ENCODE results near the gene ZNF528.
A peak's percentile ranks its signal among the peaks of the same experiment; 100 is the strongest.

The ZNF528 gene

DNA sequence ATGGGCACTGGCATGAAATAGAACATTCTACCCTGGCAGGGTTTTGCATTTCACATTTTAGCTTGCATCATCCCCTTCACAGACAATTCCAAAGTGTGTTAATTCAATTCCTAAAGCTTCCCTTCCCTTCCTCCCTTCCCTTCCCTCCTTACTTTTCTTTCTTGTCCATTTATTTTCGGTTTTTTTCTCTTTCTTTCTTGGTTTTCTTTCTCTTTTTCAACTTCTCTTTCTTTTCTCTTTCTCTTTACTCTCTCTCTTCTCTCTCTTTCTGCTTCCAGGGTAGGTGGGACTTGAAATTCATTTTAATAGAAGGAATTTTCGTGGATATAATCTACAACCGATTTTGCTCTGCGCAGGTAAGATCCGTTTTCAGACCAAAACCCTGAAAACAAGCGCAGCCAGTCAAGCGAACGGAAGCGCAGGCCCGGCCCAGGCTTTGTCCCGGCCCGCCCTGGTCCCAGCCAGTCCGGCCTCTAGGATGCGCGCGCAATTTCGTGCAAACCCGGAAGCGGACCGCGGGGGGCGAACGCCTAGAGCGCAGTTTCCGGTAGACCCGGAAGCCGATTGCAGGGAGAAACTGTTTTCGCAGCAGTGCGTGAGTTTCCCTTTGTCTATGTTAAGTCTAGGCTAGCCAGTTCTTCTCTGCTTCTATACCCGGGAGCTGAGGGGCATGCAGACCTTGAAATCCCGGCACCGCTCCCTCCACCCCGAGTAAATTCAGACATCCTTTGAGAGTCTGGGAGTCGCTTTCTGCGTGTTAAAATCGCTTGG is at the start of gene ZNF528:
TSS of gene ZNF528 (plus strand) at position 540 of the 771 bp plus-strand sequence. CDS start 4,165 bp downstream, outside the sequence.
- ATAC-seq (ENCODE audit: low read depth): peak; percentile 99
- peak; percentile 84 to 94 for DNase-seq (ENCODE audit: low spot score in 2 of 2)
- peaks cover 61% of the 10 kb centered on the region for H3K36me3 Mint-ChIP-seq
- peaks cover 27% of the 10 kb centered on the region for H3K9me3 Mint-ChIP-seq
- H3K27me3 Mint-ChIP-seq: no peaks in the 10 kb centered on the region
- peak within 1 kb of the TSS; percentile 89 for H3K4me3 Mint-ChIP-seq
- H3K4me1 Mint-ChIP-seq: peaks cover 17% of the 10 kb centered on the region
- H3K27ac Mint-ChIP-seq: peak within 1 kb of the TSS; percentile 94

DNA sequence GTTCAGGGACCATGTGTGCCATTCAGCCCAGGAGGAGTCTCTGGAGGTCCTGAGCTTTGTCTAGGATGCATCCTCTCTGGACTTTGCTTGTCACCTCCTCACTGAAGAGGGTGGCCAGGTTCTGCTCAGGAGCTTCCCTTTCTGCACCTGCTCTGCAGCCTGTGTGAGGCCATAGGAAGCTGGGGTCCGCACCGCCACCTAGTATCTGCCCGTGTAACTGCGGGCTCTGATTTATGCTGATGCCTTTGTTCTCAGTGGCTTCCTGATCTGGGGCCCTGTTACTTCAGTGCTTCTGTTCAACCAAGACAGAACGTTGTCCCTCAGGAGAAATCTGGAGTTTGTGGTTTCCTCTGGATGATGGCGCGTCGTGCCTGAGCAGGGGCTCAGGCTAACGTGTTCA is 46.1 kb upstream of the ZNF528 start:
- Mint-ChIP-seq H3K9me3 (peaks cover 13% of the 10 kb centered on the region), H3K4me1 (no peaks in the 10 kb centered on the region), H3K36me3 (peaks cover 61% of the 10 kb centered on the region), H3K27ac (no peak overlapping the region), H3K27me3 (no peaks in the 10 kb centered on the region), H3K4me3 (no peak overlapping the region)
- DNase-seq (ENCODE audit: low spot score in 2 of 2) (no peak), ATAC-seq (ENCODE audit: low read depth) (no peak)

DNA sequence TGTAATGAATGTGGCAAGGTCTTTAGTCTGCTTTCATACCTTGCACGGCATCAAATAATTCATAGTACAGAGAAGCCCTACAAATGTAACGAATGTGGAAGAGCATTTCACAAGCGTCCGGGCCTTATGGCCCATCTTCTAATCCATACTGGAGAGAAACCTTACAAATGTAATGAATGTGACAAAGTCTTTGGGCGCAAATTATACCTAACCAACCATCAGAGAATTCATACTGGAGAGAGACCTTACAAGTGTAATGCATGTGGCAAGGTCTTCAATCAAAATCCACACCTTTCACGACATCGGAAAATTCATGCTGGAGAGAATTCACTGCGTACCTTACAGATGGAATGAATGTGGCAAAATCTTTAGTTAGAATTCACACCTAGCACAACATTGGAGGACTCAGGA is 31.2 kb upstream of the ZNF528 start:
- H3K9me3 Mint-ChIP-seq: peaks cover 12% of the 10 kb centered on the region
- peaks cover 23% of the 10 kb centered on the region for H3K36me3 Mint-ChIP-seq
- no peaks in the 10 kb centered on the region for H3K4me1 Mint-ChIP-seq
- no peaks in the 10 kb centered on the region for H3K27me3 Mint-ChIP-seq
- DNase-seq (ENCODE audit: low spot score in 2 of 2) (no peak), ATAC-seq (ENCODE audit: low read depth) (no peak)
- H3K27ac Mint-ChIP-seq: no peak overlapping the region
- H3K4me3 Mint-ChIP-seq: no peak overlapping the region

DNA sequence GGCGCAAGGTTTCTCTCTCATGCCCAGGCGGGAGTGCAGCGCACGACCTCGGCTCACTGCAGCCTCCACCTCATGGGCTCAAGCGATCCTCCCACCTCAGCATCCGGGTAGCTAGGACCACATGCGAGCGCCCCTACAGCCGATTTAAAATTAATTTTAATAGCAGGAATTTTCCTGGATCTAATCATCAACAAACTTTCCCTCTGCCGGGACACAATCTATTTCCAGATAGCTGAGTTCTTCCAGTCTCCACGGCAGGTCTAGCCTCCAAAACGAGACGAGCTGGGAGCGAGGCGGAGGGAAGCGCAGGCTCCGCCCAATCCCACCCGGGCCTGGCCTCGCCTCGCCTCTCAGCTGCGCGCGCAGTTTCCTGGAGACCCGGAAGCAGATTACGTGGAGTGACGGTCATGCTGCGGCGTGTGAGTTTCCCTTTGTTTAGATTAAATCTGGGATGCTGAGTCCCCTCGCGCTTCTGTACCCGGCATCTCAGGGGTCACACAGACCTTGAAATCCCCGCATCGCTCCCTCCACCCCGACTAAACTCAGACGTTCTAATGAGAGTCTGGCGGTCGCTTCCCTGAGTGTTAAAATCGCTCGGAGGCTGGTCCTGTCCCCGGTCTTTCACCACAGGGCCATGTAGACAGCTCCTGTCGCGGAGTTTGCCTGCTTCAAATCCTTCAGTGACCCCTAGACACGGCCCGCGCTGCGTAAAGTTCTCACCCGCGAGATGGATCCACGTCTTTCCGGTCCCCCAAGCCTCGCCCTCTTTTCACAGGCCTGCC is 27.9 kb upstream of the ZNF528 start, which contains the start of gene ZNF880:
TSS of gene ZNF880 (plus strand) at position 365 of the 782 bp plus-strand sequence. CDS start at position 408, 43 bp downstream.
- H3K9me3 Mint-ChIP-seq: peaks cover 13% of the 10 kb centered on the region

DNA sequence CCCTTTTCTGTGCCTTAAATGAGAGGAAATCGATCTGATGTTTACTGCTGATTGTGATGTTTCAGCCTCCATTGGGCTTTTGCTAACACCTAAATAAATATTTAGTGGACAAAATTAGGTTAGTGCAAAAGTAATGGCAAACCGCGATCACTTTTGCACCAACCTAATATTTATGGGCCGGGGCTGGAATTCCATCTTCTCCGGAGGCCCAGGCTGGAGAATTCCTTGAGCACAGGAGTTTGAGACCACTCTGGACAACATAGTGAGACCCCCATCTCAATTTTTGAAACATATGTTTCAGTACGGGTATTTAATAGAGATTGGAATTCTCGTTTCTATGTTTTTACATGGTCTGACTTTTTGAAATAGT is 27.3 kb upstream of the ZNF528 start:
- Mint-ChIP-seq H3K9me3 (peaks cover 14% of the 10 kb centered on the region), H3K4me1 (peaks cover 2% of the 10 kb centered on the region), H3K27me3 (no peaks in the 10 kb centered on the region), H3K36me3 (peaks cover 36% of the 10 kb centered on the region), H3K4me3 (peak overlapping the region; percentile 95), H3K27ac (peak overlapping the region; percentile 99)
- DNase-seq (ENCODE audit: low spot score in 2 of 2) (no peak), ATAC-seq (ENCODE audit: low read depth) (no peak)

More for the DNA sequence above, 27.9 kb upstream of the ZNF528 start, which contains the start of gene ZNF880:
- Mint-ChIP-seq H3K27ac (peak within 1 kb of the TSS; percentile 99), H3K4me3 (peak within 1 kb of the TSS; percentile 95), H3K27me3 (no peaks in the 10 kb centered on the region), H3K36me3 (peaks cover 34% of the 10 kb centered on the region), H3K4me1 (no peaks in the 10 kb centered on the region)
- ATAC-seq (ENCODE audit: low read depth): peak; percentile 96
- peak; percentile 86 to 89 for DNase-seq (ENCODE audit: low spot score in 2 of 2)

DNA sequence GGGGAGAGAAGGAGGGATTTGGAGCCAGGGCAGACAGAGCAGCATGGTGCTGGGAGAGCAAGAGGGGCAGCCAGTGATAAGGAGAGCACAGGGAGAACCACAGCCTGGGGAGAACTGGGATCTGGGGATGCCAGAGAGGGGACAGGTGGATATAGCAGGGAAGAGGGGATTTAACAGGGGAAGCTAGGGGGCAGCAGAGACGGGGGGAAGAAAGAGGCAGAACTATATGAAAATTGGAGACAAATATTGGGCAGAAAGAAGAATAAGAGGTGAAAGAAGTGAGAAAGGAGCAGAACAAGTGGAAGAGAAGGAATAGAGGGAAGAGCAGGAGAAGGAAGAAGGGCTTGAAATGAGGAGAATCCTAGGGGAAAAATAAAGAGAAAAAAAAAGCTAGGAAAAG is 6.5 kb upstream of the ZNF528 start:
- H3K4me3 Mint-ChIP-seq: no peak overlapping the region
- no peaks in the 10 kb centered on the region for H3K27me3 Mint-ChIP-seq
- no peaks in the 10 kb centered on the region for H3K4me1 Mint-ChIP-seq
- DNase-seq (ENCODE audit: low spot score in 2 of 2): no peak
- H3K27ac Mint-ChIP-seq: no peak overlapping the region
- no peak for ATAC-seq (ENCODE audit: low read depth)
- H3K36me3 Mint-ChIP-seq: peaks cover 38% of the 10 kb centered on the region
- peaks cover 22% of the 10 kb centered on the region for H3K9me3 Mint-ChIP-seq

DNA sequence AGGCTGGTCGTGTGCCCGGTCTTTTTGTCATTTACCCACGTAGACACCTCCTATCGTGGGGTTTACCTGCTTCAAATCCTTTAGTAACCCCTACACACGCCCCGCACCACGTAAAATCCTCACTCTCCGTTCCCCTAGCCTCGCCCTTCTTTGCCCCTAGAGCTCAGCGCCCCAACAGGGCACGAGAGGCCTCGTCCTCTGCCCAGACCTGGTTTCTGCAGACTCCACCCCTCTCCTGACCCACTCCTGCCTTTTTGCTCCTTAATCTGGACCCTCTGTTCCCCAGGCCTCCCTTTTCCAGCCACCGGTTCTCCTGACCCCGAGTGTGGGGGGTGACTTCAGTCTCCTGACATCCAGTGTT is 412 bp downstream of the ZNF528 start:
- Mint-ChIP-seq H3K4me1 (peaks cover 17% of the 10 kb centered on the region), H3K36me3 (peaks cover 64% of the 10 kb centered on the region), H3K9me3 (peaks cover 26% of the 10 kb centered on the region), H3K4me3 (peak overlapping the region; percentile 89), H3K27ac (peak overlapping the region; percentile 94), H3K27me3 (no peaks in the 10 kb centered on the region)
- ATAC-seq (ENCODE audit: low read depth) (peak; percentile 21), DNase-seq (ENCODE audit: low spot score in 2 of 2) (no peak)

DNA sequence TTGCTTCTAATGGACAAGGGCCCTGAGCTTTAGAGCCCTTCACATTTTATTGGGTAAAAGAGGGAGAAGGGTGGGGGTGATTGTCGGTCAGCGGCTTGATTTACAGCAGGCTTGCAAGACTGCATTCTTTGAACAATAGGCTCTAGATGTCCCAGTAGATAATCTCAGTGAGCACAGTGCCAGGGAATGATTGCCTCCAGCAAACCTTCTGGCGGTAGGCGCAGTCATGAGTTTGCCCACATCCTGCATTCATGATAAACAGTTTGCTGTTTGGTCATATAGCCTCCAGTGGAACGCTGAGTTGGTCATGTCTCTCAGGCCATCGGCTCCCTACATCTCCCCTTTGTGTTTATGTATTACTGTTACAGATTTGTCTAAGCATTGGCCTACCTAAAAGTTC is 12.6 kb downstream of the ZNF528 start:
- DNase-seq (ENCODE audit: low spot score in 2 of 2) (no peak), ATAC-seq (ENCODE audit: low read depth) (no peak)
- Mint-ChIP-seq H3K4me3 (no peak overlapping the region), H3K4me1 (no peaks in the 10 kb centered on the region), H3K36me3 (peaks cover 77% of the 10 kb centered on the region), H3K9me3 (peaks cover 6% of the 10 kb centered on the region), H3K27ac (no peak overlapping the region), H3K27me3 (no peaks in the 10 kb centered on the region)

DNA sequence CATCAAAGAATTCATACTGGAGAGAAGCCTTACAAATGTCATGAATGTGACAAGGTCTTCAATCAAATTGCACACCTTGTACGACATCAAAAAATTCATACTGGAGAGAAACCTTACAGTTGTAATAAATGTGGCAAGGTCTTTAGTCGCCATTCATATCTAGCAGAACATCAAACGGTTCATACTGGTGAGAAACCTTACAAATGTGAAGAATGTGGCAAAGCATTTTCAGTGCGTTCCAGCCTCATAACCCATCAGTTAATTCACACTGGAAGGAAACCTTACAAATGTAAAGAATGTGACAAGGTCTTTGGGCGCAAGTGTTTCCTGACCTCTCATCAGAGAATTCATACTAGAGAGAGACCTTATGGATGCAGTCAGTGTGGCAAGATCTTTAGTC is 18.1 kb downstream of the ZNF528 start:
- peaks cover 32% of the 10 kb centered on the region for H3K36me3 Mint-ChIP-seq
- ATAC-seq (ENCODE audit: low read depth): no peak
- peaks cover 13% of the 10 kb centered on the region for H3K9me3 Mint-ChIP-seq
- H3K27ac Mint-ChIP-seq: no peak overlapping the region
- no peaks in the 10 kb centered on the region for H3K4me1 Mint-ChIP-seq
- no peak overlapping the region for H3K4me3 Mint-ChIP-seq
- no peak for DNase-seq (ENCODE audit: low spot score in 2 of 2)
- no peaks in the 10 kb centered on the region for H3K27me3 Mint-ChIP-seq

DNA sequence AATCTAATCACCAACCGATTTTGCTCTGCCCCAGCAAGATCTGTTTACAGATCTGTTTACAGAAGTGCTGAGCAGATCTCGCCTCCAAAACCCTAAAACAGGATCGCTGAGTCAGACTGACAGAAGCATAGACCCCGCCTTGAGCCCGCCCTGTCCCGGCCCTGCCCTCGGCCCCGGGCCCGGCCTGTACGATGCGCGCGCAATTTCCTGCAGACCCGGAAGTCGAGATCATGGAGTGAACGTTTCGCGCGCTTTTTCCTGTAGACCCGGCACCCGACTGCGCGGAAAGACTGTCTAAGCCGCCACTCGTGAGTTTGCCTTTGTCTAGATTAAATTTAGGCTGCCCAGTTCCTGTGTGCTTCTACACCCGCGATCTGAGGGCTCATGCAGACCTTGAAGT is 31.3 kb downstream of the ZNF528 start, which contains the start of gene ZNF534:
TSS of gene ZNF534 (plus strand) at position 212 of the 400 bp plus-strand sequence. CDS start 2,327 bp downstream, outside the sequence.
- H3K4me3 Mint-ChIP-seq: no peak within 1 kb of the TSS
- no peak within 1 kb of the TSS for H3K27ac Mint-ChIP-seq
- H3K9me3 Mint-ChIP-seq: peaks cover 9% of the 10 kb centered on the region
- no peak for ATAC-seq (ENCODE audit: low read depth)
- no peaks in the 10 kb centered on the region for H3K27me3 Mint-ChIP-seq
- peaks cover 33% of the 10 kb centered on the region for H3K36me3 Mint-ChIP-seq
- DNase-seq (ENCODE audit: low spot score in 2 of 2): no peak
- no peaks in the 10 kb centered on the region for H3K4me1 Mint-ChIP-seq

DNA sequence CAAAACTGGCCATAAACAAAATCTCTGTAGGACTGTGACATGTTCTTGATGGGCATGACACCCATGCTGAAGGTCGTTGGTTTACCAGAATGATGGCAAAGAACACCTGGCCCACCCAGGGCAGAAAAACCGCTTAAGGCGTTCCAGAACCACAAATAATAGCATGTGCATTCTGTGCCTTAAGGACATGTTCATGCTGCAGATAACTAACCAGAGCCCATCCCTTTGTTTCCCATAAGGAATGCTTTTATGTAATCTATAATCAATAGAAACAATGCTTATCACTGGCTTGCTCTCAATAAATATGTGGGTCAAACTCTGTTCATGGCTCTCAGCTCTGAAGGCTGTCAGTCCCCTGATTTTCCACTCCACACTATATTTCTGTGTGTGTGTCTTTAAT is 44.5 kb downstream of the ZNF528 start:
- H3K4me1 Mint-ChIP-seq: no peaks in the 10 kb centered on the region
- H3K4me3 Mint-ChIP-seq: no peak overlapping the region
- no peak overlapping the region for H3K27ac Mint-ChIP-seq
- peaks cover 8% of the 10 kb centered on the region for H3K36me3 Mint-ChIP-seq
- peaks cover 19% of the 10 kb centered on the region for H3K9me3 Mint-ChIP-seq
- no peak for DNase-seq (ENCODE audit: low spot score in 2 of 2)
- no peaks in the 10 kb centered on the region for H3K27me3 Mint-ChIP-seq
- ATAC-seq (ENCODE audit: low read depth): no peak

DNA sequence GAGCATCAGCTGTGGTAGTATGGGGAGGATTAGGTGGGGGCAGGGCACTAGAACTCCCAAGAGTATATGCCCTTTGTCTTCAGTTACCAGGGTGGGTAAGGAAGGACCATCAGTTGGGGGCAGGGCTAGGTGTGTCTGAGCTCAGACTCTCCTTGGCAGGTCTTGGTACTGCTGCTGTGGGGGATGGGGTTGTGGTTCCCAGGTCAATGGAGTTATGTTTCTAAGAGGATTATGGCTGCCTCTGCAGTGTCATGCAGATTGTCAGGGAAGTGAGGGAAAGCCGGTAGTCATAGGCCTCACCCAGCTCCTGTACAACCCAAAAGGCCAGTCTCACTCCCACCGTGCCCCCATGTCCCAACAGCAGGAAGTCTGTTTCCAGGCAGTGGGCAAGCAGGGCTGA is 46.9 kb downstream of the ZNF528 start:
- DNase-seq (ENCODE audit: low spot score in 2 of 2): no peak
- H3K4me3 Mint-ChIP-seq: no peak overlapping the region
- peaks cover 2% of the 10 kb centered on the region for H3K27me3 Mint-ChIP-seq
- H3K36me3 Mint-ChIP-seq: peaks cover 2% of the 10 kb centered on the region
- no peaks in the 10 kb centered on the region for H3K4me1 Mint-ChIP-seq
- ATAC-seq (ENCODE audit: low read depth): no peak
- H3K9me3 Mint-ChIP-seq: peaks cover 16% of the 10 kb centered on the region
- H3K27ac Mint-ChIP-seq: no peak overlapping the region

DNA sequence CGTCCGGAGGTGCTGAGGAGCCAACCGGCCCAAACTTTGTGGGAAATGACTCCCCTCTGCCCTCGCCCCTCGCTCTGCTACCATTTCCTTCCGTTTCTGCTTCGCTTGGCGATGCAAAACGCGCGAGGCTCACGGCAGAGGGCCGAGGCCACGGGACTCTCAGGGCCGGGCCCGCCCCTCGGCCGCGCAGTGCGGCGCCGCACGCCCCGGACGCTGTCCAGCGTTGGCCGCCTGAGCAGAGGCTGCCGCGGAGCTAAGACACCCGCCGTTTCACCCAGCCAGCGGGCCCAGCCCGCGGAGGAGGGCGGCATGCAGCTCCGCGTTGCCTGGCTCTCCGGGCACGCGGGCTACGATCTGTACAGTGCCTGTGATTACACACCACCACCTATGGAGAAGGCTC is 53.6 kb downstream of the ZNF528 start:
- ATAC-seq (ENCODE audit: low read depth) (no peak), DNase-seq (ENCODE audit: low spot score in 2 of 2) (no peak)
- peaks cover 25% of the 10 kb centered on the region for H3K36me3 Mint-ChIP-seq
- H3K9me3 Mint-ChIP-seq: peaks cover 35% of the 10 kb centered on the region
- H3K4me1 Mint-ChIP-seq: peaks cover 3% of the 10 kb centered on the region
- H3K27ac Mint-ChIP-seq: no peak overlapping the region
- H3K4me3 Mint-ChIP-seq: no peak overlapping the region
- H3K27me3 Mint-ChIP-seq: peaks cover 9% of the 10 kb centered on the region

DNA sequence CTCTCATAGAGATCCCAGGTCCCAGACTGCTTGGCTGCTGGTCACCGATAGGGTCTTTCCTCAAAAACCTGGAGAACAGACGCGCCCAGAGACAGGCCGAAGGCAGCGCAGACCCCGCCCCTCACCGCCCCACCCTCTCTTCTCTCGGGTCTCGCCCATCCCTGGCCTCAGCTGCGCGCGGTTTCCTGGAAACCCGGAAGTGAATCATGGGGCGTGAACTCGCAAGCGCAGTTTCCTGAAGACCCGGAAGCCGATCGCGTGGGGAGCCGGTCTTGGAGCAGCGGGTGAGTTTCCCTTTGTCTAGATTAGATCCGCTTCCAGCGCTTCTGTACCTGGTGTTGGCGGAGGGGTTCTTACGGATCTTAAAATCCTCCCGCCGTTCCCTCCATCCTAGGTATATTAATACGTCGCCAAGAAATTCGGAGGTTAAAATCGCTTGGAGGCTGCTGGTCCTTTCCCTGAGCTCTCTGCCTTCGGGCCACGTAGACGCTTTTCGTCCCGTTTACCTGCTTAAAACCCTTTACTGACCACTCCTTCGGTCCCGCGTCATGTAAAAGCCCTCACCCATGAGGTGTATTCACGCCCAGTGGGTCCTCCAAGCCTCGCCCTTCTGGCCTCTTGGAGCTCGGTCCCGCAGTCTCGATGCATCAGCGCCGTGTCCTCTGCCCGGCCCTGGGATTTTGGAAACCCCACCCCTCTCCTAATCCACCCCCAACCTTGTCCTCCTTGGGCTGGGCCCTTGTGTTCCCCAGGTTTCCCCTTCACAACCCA is 55.9 kb downstream of the ZNF528 start, which contains the start of gene ZNF578:
TSS of gene ZNF578 (plus strand) at position 230 of the 771 bp plus-strand sequence. CDS start 48,293 bp downstream, outside the sequence.
- Mint-ChIP-seq H3K27ac (no peak within 1 kb of the TSS), H3K4me1 (peaks cover 3% of the 10 kb centered on the region), H3K9me3 (peaks cover 31% of the 10 kb centered on the region), H3K36me3 (peaks cover 43% of the 10 kb centered on the region), H3K27me3 (peaks cover 9% of the 10 kb centered on the region), H3K4me3 (peak within 1 kb of the TSS; percentile 81)
- peak; percentile 75 for ATAC-seq (ENCODE audit: low read depth)
- peak; percentile 11 to 14 for DNase-seq (ENCODE audit: low spot score in 2 of 2)

Data from memory B cell (primary cell).